ENCODE measurements around the gene OR1F1. TPM values are rescaled to one million over a fixed set of nuclear protein-coding genes. Genes with fewer than 3 reads are reported as not detected.

Gene OR1F1
- total and polyA plus RNA-seq, 2 donors (not counting 1 experiment from before 2014, with no cell fraction given), result not detected

DNA sequence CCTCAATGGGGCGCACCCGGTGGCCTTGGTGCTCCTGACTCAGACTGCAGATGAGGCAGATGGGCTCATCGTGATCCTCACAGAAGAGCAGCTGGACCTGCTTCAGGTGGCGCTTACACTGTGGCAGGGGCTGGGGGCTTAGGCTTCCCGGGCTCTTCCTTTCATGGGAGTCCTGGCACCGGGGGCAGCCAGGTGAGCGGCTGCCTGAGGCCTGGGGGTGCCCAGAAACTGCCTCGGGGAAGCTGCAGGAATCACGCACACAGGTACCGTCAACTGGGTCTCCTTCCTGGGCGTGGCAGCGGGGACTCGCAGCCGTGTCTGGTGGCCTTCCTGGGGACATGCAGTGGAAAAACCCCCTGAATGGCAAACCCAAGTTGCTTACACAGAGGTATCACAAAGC lies 61.4 kb downstream of the OR1F1 start:
- peaks cover 24% of the 10 kb centered on the region for H3K27me3 Mint-ChIP-seq
- Histone ChIP-seq H3K27ac (ENCODE audit: low read length in 2 of 2) (no peak overlapping the region), H3K9me3 (ENCODE audit: control extremely low read depth in 1 of 3, control insufficient read depth in 2 of 3, insufficient read depth in 1 of 3, low read length in 2 of 3) (no peaks in the 10 kb centered on the region), H3K27me3 (replicated peaks in 1 of 4; ENCODE audit: control extremely low read depth in 1 of 4, control insufficient read depth in 3 of 4, insufficient read depth in 4 of 4, low read length in 3 of 4) (peaks cover 0 to 15% (median 0%) of the 10 kb centered on the region in 4 experiments), H3K4me2 (replicated peaks; ENCODE audit: low read depth, low read length, poor library complexity, severe bottlenecking) (no peak overlapping the region), H3K4me1 (ENCODE audit: control insufficient read depth in 2 of 2, insufficient read depth in 2 of 2, low read length in 2 of 2) (no peaks in the 10 kb centered on the region), H3K36me3 (replicated peaks in 1 of 2; ENCODE audit: control extremely low read depth in 1 of 2, control insufficient read depth in 1 of 2, extremely low read depth in 1 of 2, insufficient read depth in 2 of 2, low read length in 1 of 2) (no peaks in the 10 kb centered on the region), H3K4me3 (ENCODE audit: control extremely low read depth in 1 of 5, extremely low read depth in 1 of 5, insufficient read depth in 1 of 5, low read depth in 2 of 5, low read length in 4 of 5) (no peak overlapping the region), H3K9ac (ENCODE audit: low read length) (no peak overlapping the region), H2AFZ (ENCODE audit: insufficient read depth, low read depth, low read length, poor library complexity, severe bottlenecking) (no peak overlapping the region), H3K79me2 (ENCODE audit: control insufficient read depth, insufficient read depth, low read length) (no peaks in the 10 kb centered on the region), H4K20me1 (ENCODE audit: control insufficient read depth, insufficient read depth, low read length, poor library complexity, severe bottlenecking) (no peaks in the 10 kb centered on the region)
- no peaks in the 10 kb centered on the region for H3K4me1 Mint-ChIP-seq
- ATAC-seq (ENCODE audit: low read depth) (no peak), DNase-seq (no peak)
- H3K27ac Mint-ChIP-seq, result no peak overlapping the region
- TF ChIP-seq, protein P1, sequence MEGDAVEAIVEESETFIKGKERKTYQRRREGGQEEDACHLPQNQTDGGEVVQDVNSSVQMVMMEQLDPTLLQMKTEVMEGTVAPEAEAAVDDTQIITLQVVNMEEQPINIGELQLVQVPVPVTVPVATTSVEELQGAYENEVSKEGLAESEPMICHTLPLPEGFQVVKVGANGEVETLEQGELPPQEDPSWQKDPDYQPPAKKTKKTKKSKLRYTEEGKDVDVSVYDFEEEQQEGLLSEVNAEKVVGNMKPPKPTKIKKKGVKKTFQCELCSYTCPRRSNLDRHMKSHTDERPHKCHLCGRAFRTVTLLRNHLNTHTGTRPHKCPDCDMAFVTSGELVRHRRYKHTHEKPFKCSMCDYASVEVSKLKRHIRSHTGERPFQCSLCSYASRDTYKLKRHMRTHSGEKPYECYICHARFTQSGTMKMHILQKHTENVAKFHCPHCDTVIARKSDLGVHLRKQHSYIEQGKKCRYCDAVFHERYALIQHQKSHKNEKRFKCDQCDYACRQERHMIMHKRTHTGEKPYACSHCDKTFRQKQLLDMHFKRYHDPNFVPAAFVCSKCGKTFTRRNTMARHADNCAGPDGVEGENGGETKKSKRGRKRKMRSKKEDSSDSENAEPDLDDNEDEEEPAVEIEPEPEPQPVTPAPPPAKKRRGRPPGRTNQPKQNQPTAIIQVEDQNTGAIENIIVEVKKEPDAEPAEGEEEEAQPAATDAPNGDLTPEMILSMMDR (IDR thresholded peaks at IDR 0.05), result no peak
- no peak for TF ChIP-seq EZH2 (IDR thresholded peaks at IDR 0.05; ENCODE audit: borderline replicate concordance, insufficient read depth, low read depth, low read length, poor library complexity, severe bottlenecking)
- POLR2A ChIA-PET, result no interaction called here
- CTCF ChIA-PET, result no interaction called here
- intact Hi-C loops (cut with micrococcal nuclease), result no loop called here
- H3K9me3 Mint-ChIP-seq (ENCODE audit: insufficient read depth), result no peaks in the 10 kb centered on the region
- H3K4me3 Mint-ChIP-seq, result no peak overlapping the region
- WGBS (ENCODE audit: insufficient coverage), result 89% methylated on average over 14 of the region's 14 CpGs

DNA sequence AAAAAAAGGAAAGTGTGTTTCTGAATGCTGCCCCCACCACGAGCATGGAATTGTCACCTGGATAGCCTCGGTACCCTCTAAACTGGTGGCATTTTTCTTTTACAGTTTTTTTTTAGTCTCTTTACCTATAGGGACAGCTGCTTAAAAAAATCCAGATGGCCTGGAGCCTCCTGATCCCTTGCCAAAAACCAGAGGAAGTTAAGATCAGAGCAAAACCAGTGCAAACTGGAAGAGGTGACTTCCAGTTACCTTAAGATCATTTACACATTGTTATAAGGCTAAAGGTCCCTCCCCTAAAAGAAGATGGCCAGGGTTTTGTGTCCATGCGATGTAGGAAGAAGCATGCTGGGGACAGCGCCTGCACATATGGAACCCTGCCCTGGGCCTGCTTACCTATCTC lies 65.0 kb downstream of the OR1F1 start:
- Mint-ChIP-seq H3K27me3 (peaks cover 16% of the 10 kb centered on the region), H3K27ac (no peak overlapping the region), H3K9me3 (ENCODE audit: insufficient read depth) (no peaks in the 10 kb centered on the region), H3K4me3 (no peak overlapping the region), H3K4me1 (no peaks in the 10 kb centered on the region)
- Histone ChIP-seq H3K4me3 (ENCODE audit: control extremely low read depth in 1 of 5, extremely low read depth in 1 of 5, insufficient read depth in 1 of 5, low read depth in 2 of 5, low read length in 4 of 5) (no peak overlapping the region), H3K27ac (ENCODE audit: low read length in 2 of 2) (no peak overlapping the region), H3K9ac (ENCODE audit: low read length) (no peak overlapping the region), H4K20me1 (ENCODE audit: control insufficient read depth, insufficient read depth, low read length, poor library complexity, severe bottlenecking) (no peaks in the 10 kb centered on the region), H2AFZ (ENCODE audit: insufficient read depth, low read depth, low read length, poor library complexity, severe bottlenecking) (no peak overlapping the region), H3K4me1 (ENCODE audit: control insufficient read depth in 2 of 2, insufficient read depth in 2 of 2, low read length in 2 of 2) (no peaks in the 10 kb centered on the region), H3K36me3 (replicated peaks in 1 of 2; ENCODE audit: control extremely low read depth in 1 of 2, control insufficient read depth in 1 of 2, extremely low read depth in 1 of 2, insufficient read depth in 2 of 2, low read length in 1 of 2) (no peaks in the 10 kb centered on the region), H3K4me2 (replicated peaks; ENCODE audit: low read depth, low read length, poor library complexity, severe bottlenecking) (no peak overlapping the region), H3K27me3 (replicated peaks in 1 of 4; ENCODE audit: control extremely low read depth in 1 of 4, control insufficient read depth in 3 of 4, insufficient read depth in 4 of 4, low read length in 3 of 4) (peaks cover 0 to 17% (median 1%) of the 10 kb centered on the region in 4 experiments), H3K79me2 (ENCODE audit: control insufficient read depth, insufficient read depth, low read length) (no peaks in the 10 kb centered on the region), H3K9me3 (ENCODE audit: control extremely low read depth in 1 of 3, control insufficient read depth in 2 of 3, insufficient read depth in 1 of 3, low read length in 2 of 3) (peaks cover 0 to 5% (median 0%) of the 10 kb centered on the region in 3 donors)
- no peak for DNase-seq
- 100% methylated on average over 2 of the region's 4 CpGs for WGBS (ENCODE audit: insufficient coverage)
- intact Hi-C loops (cut with micrococcal nuclease), result no loop called here
- TF ChIP-seq, protein P1 (IDR thresholded peaks at IDR 0.05), result no peak
- no peak for TF ChIP-seq EZH2 (IDR thresholded peaks at IDR 0.05; ENCODE audit: borderline replicate concordance, insufficient read depth, low read depth, low read length, poor library complexity, severe bottlenecking)
- POLR2A ChIA-PET, result no interaction called here
- CTCF ChIA-PET, result interaction anchor here (0.7 kb wide), 1 partner anchor 207 kb away, joined by 4 read pairs; no protein-coding TSS in a partner anchor
- no peak for ATAC-seq (ENCODE audit: low read depth)
